ENCODE data around the gene EOMES.

- no peak for TF ChIP-seq POLR2A (IDR thresholded peaks at IDR 0.05; ENCODE audit: low read depth, low read length)
- TF ChIP-seq, protein P1, sequence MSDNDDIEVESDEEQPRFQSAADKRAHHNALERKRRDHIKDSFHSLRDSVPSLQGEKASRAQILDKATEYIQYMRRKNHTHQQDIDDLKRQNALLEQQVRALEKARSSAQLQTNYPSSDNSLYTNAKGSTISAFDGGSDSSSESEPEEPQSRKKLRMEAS (IDR thresholded peaks at IDR 0.05; ENCODE audit: insufficient read depth, insufficient read length), result no peak
- no peak for TF ChIP-seq CTCF (IDR thresholded peaks at IDR 0.05; ENCODE audit: extremely low read depth in 1 of 2, insufficient read depth in 1 of 2, low read depth in 1 of 2, low read length in 2 of 2)
- TF ChIP-seq POLR2AphosphoS5 (IDR thresholded peaks at IDR 0.05; ENCODE audit: insufficient read depth, low read depth, low read length), result no peak
- no peak for TF ChIP-seq EZH2 (IDR thresholded peaks at IDR 0.05; ENCODE audit: borderline replicate concordance, low read depth, low read length, severe bottlenecking)
These were observed 46.8 kb downstream of the EOMES start for GRCh38 chr3:27675287-27675686.

All from endothelial cell of umbilical vein (primary cell).